Activated naive CD4-positive, alpha-beta T cell treated with anti-CD3 and anti-CD28 coated beads for 36 hours (primary cell): ENCODE data around the gene DIPK1B. TPM values are rescaled to one million over a fixed set of nuclear protein-coding genes. Genes with fewer than 3 reads are reported as not detected.

Source experiments
- CTCF ChIA-PET: fragments of 350-600 bp; sonication (Branson Sonifier 250); formaldehyde crosslinking; loops from one replicate; lab custom pipeline; 2021; ENCODE audit warnings: antibody characterized with exemption; lab: Charles Lee
- DNase-seq: peaks from one replicate; pipeline ENCODE4 v3.0.0-alpha.2; 2020
- H3K27ac Mint-ChIP-seq: one replicate; pipeline ENCODE4 v1.8.0; 2021; ENCODE audit warnings: mild to moderate bottlenecking, mixed read lengths
- H3K27me3 Mint-ChIP-seq: one replicate; pipeline ENCODE4 v1.8.0; 2021; ENCODE audit warnings: low read depth, mixed read lengths
- H3K36me3 Mint-ChIP-seq: one replicate; pipeline ENCODE4 v1.8.0; 2021; ENCODE audit warnings: low read depth, mixed read lengths
- H3K4me1 Mint-ChIP-seq: one replicate; pipeline ENCODE4 v1.8.0; 2021; ENCODE audit warnings: low read depth, mixed read lengths
- H3K4me3 Mint-ChIP-seq: one replicate; pipeline ENCODE4 v1.8.0; 2021; ENCODE audit warnings: mild to moderate bottlenecking, moderate library complexity, mixed read lengths
- H3K9me3 Mint-ChIP-seq: one replicate; pipeline ENCODE4 v1.8.0; 2021; ENCODE audit warnings: mixed read lengths
- intact Hi-C: fragments of 100-400 bp; cut with micrococcal nuclease; formaldehyde crosslinking; loops from one replicate; pipeline ENCODE4 v1.15.1; 2023
- total RNA-seq, 2 experiments: library from RNA; stranded (reverse); gene quantifications; one replicate each; pipeline ENCODE4 v1.2.3, GENCODE V29; 2021

DIPK1B gene
- total RNA-seq, 2 experiments from 2014 or later, result 0.10 TPM; not detected in 1

GRCh38 chr9:136691316-136692184, 20.8 kb upstream of the DIPK1B start:
- peaks cover 2% of the 10 kb centered on the region for H3K27me3 Mint-ChIP-seq
- no peak overlapping the region for H3K4me3 Mint-ChIP-seq
- no peak for DNase-seq
- no peaks in the 10 kb centered on the region for H3K36me3 Mint-ChIP-seq
- CTCF ChIA-PET, result no interaction called here
- H3K9me3 Mint-ChIP-seq, result no peaks in the 10 kb centered on the region
- no peak overlapping the region for H3K27ac Mint-ChIP-seq
- intact Hi-C loops, result no loop called here
- H3K4me1 Mint-ChIP-seq, result no peaks in the 10 kb centered on the region

- no peak for DNase-seq
- no peaks in the 10 kb centered on the region for H3K9me3 Mint-ChIP-seq
- no peaks in the 10 kb centered on the region for H3K36me3 Mint-ChIP-seq
- no peak overlapping the region for H3K4me3 Mint-ChIP-seq
- H3K4me1 Mint-ChIP-seq, result no peaks in the 10 kb centered on the region
- CTCF ChIA-PET, result interaction anchor here (1.0 to 1.2 kb wide), 2 partner anchors 13 to 20 kb away, joined by 3 read pairs; no protein-coding TSS in a partner anchor
- intact Hi-C loops, result no loop called here
- peaks cover 5% of the 10 kb centered on the region for H3K27me3 Mint-ChIP-seq
- no peak overlapping the region for H3K27ac Mint-ChIP-seq
Measured at GRCh38 chr9:136692185-136693134, 19.9 kb upstream of the DIPK1B start.

GRCh38 chr9:136693135-136693489, 19.3 kb upstream of the DIPK1B start:
- intact Hi-C loops, result no loop called here
- H3K4me1 Mint-ChIP-seq, result no peaks in the 10 kb centered on the region
- CTCF ChIA-PET, result interaction anchor here (1.0 to 1.2 kb wide), 2 partner anchors 12 to 21 kb away, joined by 3 read pairs; no protein-coding TSS in a partner anchor
- DNase-seq, result no peak
- no peaks in the 10 kb centered on the region for H3K9me3 Mint-ChIP-seq
- peaks cover 6% of the 10 kb centered on the region for H3K27me3 Mint-ChIP-seq
- no peak overlapping the region for H3K27ac Mint-ChIP-seq
- H3K36me3 Mint-ChIP-seq, result no peaks in the 10 kb centered on the region
- no peak overlapping the region for H3K4me3 Mint-ChIP-seq

- no peak for DNase-seq
- no peaks in the 10 kb centered on the region for H3K4me1 Mint-ChIP-seq
- intact Hi-C loops, result no loop called here
- peaks cover 6% of the 10 kb centered on the region for H3K27me3 Mint-ChIP-seq
- H3K27ac Mint-ChIP-seq, result no peak overlapping the region
- H3K9me3 Mint-ChIP-seq, result no peaks in the 10 kb centered on the region
- H3K36me3 Mint-ChIP-seq, result no peaks in the 10 kb centered on the region
- no peak overlapping the region for H3K4me3 Mint-ChIP-seq
- CTCF ChIA-PET, result interaction anchor here (1.0 to 1.2 kb wide), 2 partner anchors 12 to 21 kb away, joined by 3 read pairs; no protein-coding TSS in a partner anchor
Measured at GRCh38 chr9:136693490-136694162, 18.7 kb upstream of the DIPK1B start.

- Mint-ChIP-seq H3K4me3 (no peak overlapping the region), H3K27ac (no peak overlapping the region), H3K9me3 (no peaks in the 10 kb centered on the region), H3K27me3 (peaks cover 6% of the 10 kb centered on the region), H3K4me1 (no peaks in the 10 kb centered on the region), H3K36me3 (no peaks in the 10 kb centered on the region)
- DNase-seq, result peak; percentile 52
- intact Hi-C loops, result no loop called here
- CTCF ChIA-PET, result interaction anchor here (0.6 to 1.2 kb wide), 2 partner anchors 11 to 121 kb away, joined by 3 to 4 read pairs; no protein-coding TSS in a partner anchor
Measured at GRCh38 chr9:136694163-136694871, 18.1 kb upstream of the DIPK1B start.

- no peak for DNase-seq
- no peak overlapping the region for H3K27ac Mint-ChIP-seq
- CTCF ChIA-PET, result interaction anchor here (0.6 kb wide), 1 partner anchor 121 kb away, joined by 4 read pairs; no protein-coding TSS in a partner anchor
- no peak overlapping the region for H3K4me3 Mint-ChIP-seq
- intact Hi-C loops, result no loop called here
- H3K4me1 Mint-ChIP-seq, result no peaks in the 10 kb centered on the region
- H3K36me3 Mint-ChIP-seq, result no peaks in the 10 kb centered on the region
- H3K27me3 Mint-ChIP-seq, result peaks cover 6% of the 10 kb centered on the region
- no peaks in the 10 kb centered on the region for H3K9me3 Mint-ChIP-seq
Measured at GRCh38 chr9:136694872-136695247, 17.5 kb upstream of the DIPK1B start.

GRCh38 chr9:136695435-136695895, 16.9 kb upstream of the DIPK1B start:
- no peak overlapping the region for H3K4me3 Mint-ChIP-seq
- no peaks in the 10 kb centered on the region for H3K9me3 Mint-ChIP-seq
- no peak overlapping the region for H3K27ac Mint-ChIP-seq
- intact Hi-C loops, result no loop called here
- H3K27me3 Mint-ChIP-seq, result peaks cover 9% of the 10 kb centered on the region
- CTCF ChIA-PET, result interaction anchor here (1.2 kb wide), 1 partner anchor 210 kb away, joined by 3 read pairs; no protein-coding TSS in a partner anchor
- DNase-seq, result no peak
- H3K4me1 Mint-ChIP-seq, result peaks cover 4% of the 10 kb centered on the region
- no peaks in the 10 kb centered on the region for H3K36me3 Mint-ChIP-seq

- no peaks in the 10 kb centered on the region for H3K36me3 Mint-ChIP-seq
- intact Hi-C loops, result no loop called here
- H3K9me3 Mint-ChIP-seq, result no peaks in the 10 kb centered on the region
- H3K27me3 Mint-ChIP-seq, result peaks cover 9% of the 10 kb centered on the region
- CTCF ChIA-PET, result interaction anchor here (1.2 kb wide), 1 partner anchor 211 kb away, joined by 3 read pairs; no protein-coding TSS in a partner anchor
- DNase-seq, result no peak
- no peak overlapping the region for H3K27ac Mint-ChIP-seq
- peaks cover 9% of the 10 kb centered on the region for H3K4me1 Mint-ChIP-seq
- H3K4me3 Mint-ChIP-seq, result no peak overlapping the region
Measured at GRCh38 chr9:136695955-136696354, 16.4 kb upstream of the DIPK1B start.

- peaks cover 9% of the 10 kb centered on the region for H3K27me3 Mint-ChIP-seq
- no peaks in the 10 kb centered on the region for H3K9me3 Mint-ChIP-seq
- H3K4me1 Mint-ChIP-seq, result peaks cover 15% of the 10 kb centered on the region
- H3K4me3 Mint-ChIP-seq, result no peak overlapping the region
- CTCF ChIA-PET, result interaction anchor here (1.2 kb wide), 1 partner anchor 211 kb away, joined by 3 read pairs; no protein-coding TSS in a partner anchor
- intact Hi-C loops, result no loop called here
- H3K36me3 Mint-ChIP-seq, result no peaks in the 10 kb centered on the region
- no peak for DNase-seq
- no peak overlapping the region for H3K27ac Mint-ChIP-seq
Measured at GRCh38 chr9:136696502-136696901, 15.9 kb upstream of the DIPK1B start.

- no peak overlapping the region for H3K27ac Mint-ChIP-seq
- no peak overlapping the region for H3K4me3 Mint-ChIP-seq
Measured at GRCh38 chr9:136697146-136697820, 15.1 kb upstream of the DIPK1B start.

More at GRCh38 chr9:136697146-136697820, 15.1 kb upstream of the DIPK1B start:
- no peaks in the 10 kb centered on the region for H3K9me3 Mint-ChIP-seq
- intact Hi-C loops, result no loop called here
- peaks cover 9% of the 10 kb centered on the region for H3K27me3 Mint-ChIP-seq
- H3K36me3 Mint-ChIP-seq, result no peaks in the 10 kb centered on the region
- no peak for DNase-seq
- H3K4me1 Mint-ChIP-seq, result peaks cover 18% of the 10 kb centered on the region
- CTCF ChIA-PET, result interaction anchor here (0.5 kb wide), 1 partner anchor 24 kb away, joined by 3 read pairs; no protein-coding TSS in a partner anchor
